ENCODE measurements around the gene UNCX.

UNCX gene

GRCh38 chr7:1218541-1219165, 14.0 kb upstream of the UNCX start:
- no peak for FAIRE-seq

- no peak for FAIRE-seq
Measured at GRCh38 chr7:1219498-1219897, 13.2 kb upstream of the UNCX start.

- FAIRE-seq: no peak
Measured at GRCh38 chr7:1220000-1220726, 12.5 kb upstream of the UNCX start.

- FAIRE-seq: no peak
Measured at GRCh38 chr7:1220977-1221745, 11.5 kb upstream of the UNCX start.

- FAIRE-seq: no peak
Measured at GRCh38 chr7:1223196-1223981, 9.3 kb upstream of the UNCX start.

GRCh38 chr7:1224086-1224716, 8.5 kb upstream of the UNCX start:
- FAIRE-seq: no peak

- no peak for FAIRE-seq
Measured at GRCh38 chr7:1225030-1225429, 7.6 kb upstream of the UNCX start.

- no peak for FAIRE-seq
Measured at GRCh38 chr7:1225441-1226185, 7.1 kb upstream of the UNCX start.

- no peak for FAIRE-seq
Measured at GRCh38 chr7:1226186-1226901, 6.3 kb upstream of the UNCX start.

GRCh38 chr7:1227071-1227804, 5.4 kb upstream of the UNCX start:
- no peak for FAIRE-seq

- no peak for FAIRE-seq
Measured at GRCh38 chr7:1227814-1228544, 4.7 kb upstream of the UNCX start.

GRCh38 chr7:1228545-1229201, 4.0 kb upstream of the UNCX start:
- no peak for FAIRE-seq

- no peak for FAIRE-seq
Measured at GRCh38 chr7:1229202-1229947, 3.3 kb upstream of the UNCX start.

GRCh38 chr7:1229956-1230355, 2.7 kb upstream of the UNCX start:
- FAIRE-seq: no peak

GRCh38 chr7:1230411-1231213, 2.1 kb upstream of the UNCX start:
- FAIRE-seq: no peak

GRCh38 chr7:1231214-1232102, 1.2 kb upstream of the UNCX start:
- no peak for FAIRE-seq

GRCh38 chr7:1232103-1232466, 587 bp upstream of the UNCX start:
- no peak for FAIRE-seq

Measured in TTC549 (cell line).